OCI-LY7 (cell line): Measurements from ENCODE around the gene NLGN1.

Source experiments
- CTCF ChIP-seq: fragments of 200-600 bp; sonication (generic); conservative IDR thresholded peaks from 2 replicates; pipeline ENCODE4 v1.5.1; 2014; ENCODE audit warnings: mild to moderate bottlenecking, antibody characterized with exemption, low read length, moderate library complexity, mixed read lengths
- EZH2phosphoT487 ChIP-seq: fragments of 200-600 bp; sonication (generic); IDR thresholded peaks from 2 replicates; pipeline ENCODE4 v1.6.1; 2018; ENCODE audit warnings: low read depth, borderline replicate concordance, mild to moderate bottlenecking, mixed run types, antibody characterized with exemption, low read length, moderate library complexity, mixed read lengths

- TF ChIP-seq CTCF: no peak
- no peak for TF ChIP-seq EZH2phosphoT487
These were observed 524.2 kb downstream of the NLGN1 start for GRCh38 chr3:173921732-173922131.
